Suprapubic skin (tissue), 3 donors: ENCODE measurements around the gene IGLL5.

ENCODE experiments used
- CTCF ChIP-seq, 2 donors: fragments of 200-600 bp in 1 of 2; fragments of 450-650 bp in 1 of 2; sonication (generic) in 1 of 2; IDR thresholded peaks; one replicate each; pipeline ENCODE4 v1.5.1; 2016 to 2019; ENCODE audit warnings: antibody characterized with exemption in 2 of 2, mild to moderate bottlenecking in 1 of 2, moderate library complexity in 1 of 2
- POLR2AphosphoS5 ChIP-seq, 3 donors: sonication (generic); formaldehyde crosslinking; IDR thresholded peaks; one replicate each; pipeline ENCODE4 v1.6.1; 2017; ENCODE audit warnings: antibody characterized with exemption in 3 of 3

- TF ChIP-seq CTCF (IDR thresholded peaks at IDR 0.05): no peak
- no peak for TF ChIP-seq POLR2AphosphoS5 (IDR thresholded peaks at IDR 0.05)
Observed at GRCh38 chr22:22916952-22917290, 29.3 kb downstream of the IGLL5 start.
